GM18861 (cell line): ENCODE measurements around the gene DISP3.

Experiments
- ATAC-seq: cut with Tn5 transposase; IDR thresholded peaks from one replicate; pipeline ENCODE4 v1.9.1; 2021; ENCODE audit not compliant: unreplicated experiment

The DISP3 gene

DNA sequence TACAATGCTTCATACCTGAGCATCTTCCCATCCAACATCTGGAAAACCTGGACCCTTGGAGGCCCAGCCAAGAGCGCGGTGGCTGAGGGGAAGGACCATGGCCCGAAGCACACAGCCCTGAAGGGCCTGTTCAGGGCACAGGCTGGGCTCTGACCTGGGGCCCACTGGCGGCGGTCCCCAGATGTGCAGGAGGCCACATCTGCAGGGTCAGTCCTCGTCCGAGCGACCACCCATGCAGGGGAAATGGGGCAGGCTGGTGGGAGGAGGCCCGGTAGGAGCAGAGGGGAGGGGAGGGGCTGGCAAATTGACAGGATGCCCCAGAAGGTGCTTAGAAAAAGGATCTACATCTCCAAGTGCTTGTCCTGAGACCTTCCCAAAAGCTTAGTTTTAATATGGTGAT is 59.9 kb downstream of the DISP3 start:
- ATAC-seq: no peak

DNA sequence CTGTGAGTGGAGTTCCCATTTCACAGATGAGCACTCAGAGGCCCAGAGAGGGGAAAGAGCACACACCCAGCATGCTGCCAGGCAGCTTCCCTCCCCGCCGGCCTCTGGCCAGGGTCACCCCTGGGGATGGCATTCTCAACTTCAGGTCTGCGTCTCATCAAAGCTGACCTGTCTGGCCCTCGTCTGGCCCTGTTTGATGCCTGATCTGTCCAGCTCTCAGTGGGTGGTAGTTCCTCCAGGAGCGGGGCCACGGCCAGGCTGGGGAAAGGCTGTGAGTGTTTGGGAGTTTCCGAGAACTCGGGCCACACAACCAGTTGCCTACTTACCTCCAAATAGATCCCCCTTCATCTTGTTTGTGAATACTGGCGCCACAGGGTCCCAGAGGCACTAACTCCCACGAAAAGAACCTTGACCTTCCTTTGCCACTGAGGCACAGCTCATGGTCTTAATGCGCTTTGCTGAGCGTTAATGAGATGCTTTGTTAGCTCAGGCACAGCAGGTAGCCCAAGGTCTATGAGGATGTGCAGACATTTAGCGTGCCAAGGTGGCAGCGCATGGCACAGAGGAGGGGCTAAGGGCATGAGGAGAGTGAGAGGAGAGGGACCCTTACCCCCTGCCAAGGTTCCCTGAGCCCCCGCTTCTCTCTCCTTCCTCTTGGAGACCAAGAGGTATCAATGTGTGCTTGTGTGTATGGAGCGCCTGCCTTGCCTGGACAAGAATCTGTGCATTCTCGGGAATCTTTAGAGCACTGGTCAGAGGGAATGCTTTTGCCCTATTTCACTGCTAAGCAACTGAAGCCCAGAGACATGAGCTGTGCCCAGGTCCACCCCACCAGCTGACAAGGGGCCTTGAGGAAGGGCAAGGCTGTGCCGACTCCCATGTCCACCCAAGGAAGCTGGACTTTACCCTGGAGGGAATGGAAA is 61.2 kb downstream of the DISP3 start:
- no peak for ATAC-seq

DNA sequence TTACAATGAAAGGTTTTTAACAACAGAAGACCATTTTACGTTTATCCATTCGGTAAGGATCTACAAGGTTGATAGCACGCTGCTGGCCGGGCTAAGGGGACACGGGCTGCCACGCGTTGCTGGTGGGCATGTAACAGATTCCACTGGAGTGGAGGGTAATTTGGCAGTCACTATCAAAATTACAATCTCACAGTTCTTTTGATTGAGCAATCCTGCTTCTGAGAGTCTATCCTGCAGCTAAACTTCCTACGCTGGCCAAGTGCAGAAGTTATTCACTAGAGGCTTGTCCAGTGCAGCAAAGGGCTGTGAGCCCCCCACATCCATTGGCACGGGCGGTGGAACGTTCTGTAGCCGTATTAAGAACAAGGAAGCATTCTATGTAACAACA is 61.8 kb downstream of the DISP3 start:
- no peak for ATAC-seq

DNA sequence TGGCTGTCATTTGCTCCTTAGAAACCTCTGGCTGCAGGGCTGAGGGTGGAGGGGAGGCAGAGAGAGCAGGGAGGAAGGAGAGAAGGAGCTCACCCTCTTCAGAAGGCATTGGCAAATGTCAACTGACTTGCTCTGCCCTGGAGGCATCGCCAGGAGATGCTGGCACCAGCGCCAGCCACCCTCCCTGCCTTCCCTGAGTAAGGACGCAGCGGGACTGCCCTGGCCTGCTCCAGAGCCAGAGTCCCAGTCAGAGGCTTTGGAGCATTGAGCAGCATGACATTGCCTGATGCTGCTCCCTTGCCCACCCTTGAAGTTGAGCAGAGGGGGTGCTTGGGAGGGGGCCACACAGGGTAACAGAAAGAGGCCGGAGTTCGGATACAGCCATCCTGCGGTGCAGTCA is 62.3 kb downstream of the DISP3 start:
- ATAC-seq: no peak

DNA sequence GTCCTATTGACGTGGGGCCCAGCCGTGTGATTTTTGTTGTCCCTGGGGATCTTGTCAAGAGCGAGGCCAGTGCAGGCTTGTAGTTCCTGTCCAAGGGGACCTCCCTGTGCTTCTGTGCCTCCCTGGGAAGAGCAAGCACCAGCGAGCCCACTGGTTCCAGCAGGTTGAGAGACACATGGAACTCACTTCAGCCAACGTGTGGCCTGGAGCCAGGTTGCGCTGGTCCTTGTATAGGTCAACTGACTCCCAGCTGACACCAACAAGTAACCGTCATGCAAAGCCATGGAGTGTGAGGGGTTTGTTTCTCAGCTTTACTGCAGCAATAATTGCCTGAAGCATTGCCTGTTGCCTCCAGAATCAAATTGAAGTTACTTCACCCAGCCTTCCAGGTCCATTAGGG is 63.0 kb downstream of the DISP3 start:
- ATAC-seq: no peak

DNA sequence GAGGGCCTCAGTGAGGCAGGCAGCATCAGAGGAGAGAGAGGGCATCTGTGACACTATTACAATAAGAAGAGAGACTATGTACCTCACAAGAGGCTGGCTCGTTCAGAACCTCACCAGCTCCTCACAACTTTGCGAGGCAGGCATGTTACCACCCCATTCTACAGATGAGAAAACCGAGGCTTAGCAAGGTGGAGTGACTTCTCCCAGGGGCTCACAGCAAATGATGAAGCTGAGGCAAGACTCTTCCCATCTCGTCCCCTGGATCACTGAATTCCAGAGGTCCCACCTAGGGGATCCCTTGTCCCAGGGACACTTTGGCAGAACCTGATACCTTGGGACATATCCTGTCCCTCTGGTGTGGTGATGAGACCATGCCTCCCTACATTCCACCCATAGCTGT is 64.4 kb downstream of the DISP3 start:
- ATAC-seq: no peak

DNA sequence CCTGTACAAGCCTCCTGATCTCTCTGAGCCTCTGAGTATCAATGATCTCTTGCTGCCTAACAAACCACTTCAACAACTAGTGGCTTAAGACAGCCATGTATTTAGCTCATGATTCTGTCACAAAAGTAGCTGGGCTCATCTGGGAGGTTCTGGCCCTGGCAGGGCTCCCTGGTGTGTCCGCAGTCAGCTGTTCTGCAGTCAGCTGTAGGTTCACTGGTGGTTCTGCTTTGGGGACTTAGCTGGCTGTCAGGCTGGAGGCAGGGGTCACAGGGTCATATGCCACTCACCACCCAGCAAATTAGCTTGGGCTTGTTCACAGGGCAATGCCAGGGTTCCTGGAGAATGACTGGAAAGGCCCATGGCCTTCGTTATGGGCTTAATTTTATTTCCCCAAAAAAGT is 64.8 kb downstream of the DISP3 start:
- no peak for ATAC-seq

DNA sequence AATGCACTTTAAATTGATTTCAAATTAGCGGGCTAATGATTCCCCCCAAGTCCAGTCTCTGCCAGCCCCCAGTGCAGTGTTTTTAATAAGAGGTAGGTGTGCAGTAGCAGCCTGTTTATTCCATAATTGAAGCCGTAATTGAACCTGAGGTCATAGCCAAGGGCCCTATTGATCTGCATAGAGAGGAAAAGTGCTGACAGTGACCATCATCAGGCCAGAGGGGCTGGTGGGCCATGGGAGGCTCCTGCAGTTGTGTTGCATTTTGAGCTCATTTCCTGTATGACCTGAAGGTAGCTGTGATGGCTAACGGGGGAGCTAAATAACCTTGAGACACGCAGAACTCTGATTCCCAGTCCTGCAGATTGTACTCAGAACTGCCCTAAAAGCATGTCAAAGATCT is 67.5 kb downstream of the DISP3 start:
- no peak for ATAC-seq

DNA sequence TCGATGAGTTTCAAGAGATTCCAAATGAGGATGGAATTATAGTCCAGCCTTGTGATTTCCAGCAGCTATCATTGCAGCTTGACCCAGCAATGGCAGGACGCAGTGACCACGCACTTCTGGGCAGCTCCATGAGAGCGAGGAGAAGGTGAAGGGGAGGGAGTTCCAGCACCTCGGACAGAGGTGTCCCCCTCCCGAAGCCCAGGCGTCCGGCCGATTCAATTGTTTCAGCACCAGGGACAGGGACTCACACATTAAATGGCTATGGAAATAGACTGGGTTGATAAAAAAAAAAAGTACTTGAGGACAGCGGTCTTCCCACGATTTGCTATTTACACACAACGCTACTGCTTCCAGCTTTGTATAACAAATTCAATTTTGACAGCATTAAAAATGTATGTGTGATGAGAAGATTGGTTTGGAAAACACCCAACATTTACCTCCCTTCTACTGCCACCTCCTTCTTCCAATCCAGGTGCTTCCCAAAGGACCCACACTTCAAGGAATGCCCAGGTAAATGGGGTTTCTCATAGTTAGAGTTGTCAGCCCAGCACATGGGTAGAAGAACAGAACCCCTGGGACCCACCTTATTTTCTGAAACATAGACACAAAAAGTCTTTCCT is 71.8 kb downstream of the DISP3 start:
- no peak for ATAC-seq

DNA sequence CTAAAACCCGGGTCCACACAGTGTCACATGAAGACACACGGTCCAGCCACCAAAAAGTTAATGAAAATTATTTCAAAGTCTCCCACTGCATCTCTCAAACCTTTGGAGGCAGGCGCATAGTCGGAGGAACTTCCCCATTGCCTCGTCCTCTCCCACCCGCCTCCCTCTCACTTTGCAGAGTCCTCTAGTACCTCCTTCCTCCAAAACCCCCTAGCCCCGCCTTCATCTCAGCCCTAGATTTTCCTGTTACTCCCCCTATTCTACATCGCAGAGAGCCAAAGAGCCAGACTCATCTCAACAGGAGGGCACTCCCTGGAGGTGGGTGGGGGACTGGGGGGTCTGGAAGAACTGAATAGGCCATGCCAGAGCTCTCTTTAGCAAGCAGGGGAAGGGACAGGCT is 79.3 kb downstream of the DISP3 start:
- no peak for ATAC-seq

DNA sequence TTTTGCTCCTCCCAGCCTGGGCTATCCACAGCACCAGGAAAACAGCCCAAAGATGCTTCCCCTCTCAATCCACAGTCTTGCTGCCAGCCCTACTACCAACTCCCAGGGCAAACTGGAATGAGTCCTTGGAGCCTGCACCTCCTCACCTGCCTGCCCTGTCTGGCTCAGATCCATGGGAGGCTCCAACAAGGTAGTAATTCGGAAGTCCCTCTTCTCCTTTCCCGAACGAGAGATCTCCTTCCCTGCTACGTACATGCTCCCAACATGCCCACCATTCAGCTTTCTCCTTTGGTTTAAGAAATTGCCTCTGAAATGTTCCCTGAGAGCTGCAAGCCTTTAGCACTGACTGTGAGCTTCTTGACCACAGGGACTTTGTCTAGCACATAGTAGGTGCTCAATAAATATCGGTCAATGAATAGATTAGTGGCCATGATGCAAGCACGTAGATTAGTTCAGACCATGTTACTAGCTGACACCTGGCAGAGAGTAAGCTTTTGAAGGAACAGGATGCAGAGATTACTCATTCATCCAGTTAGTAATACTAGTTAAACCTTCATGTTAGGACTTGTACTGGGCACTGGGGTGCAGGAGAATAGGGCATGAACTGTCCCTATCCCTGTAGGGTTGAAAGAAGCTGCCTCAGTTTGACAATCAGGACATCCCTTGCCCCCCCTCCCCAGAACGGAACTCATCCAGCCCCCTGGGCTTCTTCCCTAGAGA is 80.1 kb downstream of the DISP3 start:
- ATAC-seq: no peak

DNA sequence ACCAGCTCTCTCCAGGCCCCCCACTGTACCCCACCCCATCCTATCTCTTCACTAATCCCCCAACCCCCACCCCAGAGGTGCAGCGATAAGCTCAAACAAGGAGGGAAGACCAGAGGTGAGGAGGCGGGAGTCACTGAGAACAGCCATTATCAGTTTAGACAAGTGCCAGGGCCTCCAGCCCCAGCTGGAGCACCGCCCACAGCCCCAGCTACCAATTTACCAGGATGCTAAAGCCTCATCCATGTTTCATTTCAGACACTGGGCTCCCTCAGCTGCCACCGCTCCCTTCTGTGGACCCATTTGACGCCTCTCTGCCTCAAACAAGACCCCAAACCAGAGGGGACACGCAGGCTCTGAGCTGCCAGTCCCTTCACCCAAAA is 80.6 kb downstream of the DISP3 start:
- ATAC-seq: no peak

DNA sequence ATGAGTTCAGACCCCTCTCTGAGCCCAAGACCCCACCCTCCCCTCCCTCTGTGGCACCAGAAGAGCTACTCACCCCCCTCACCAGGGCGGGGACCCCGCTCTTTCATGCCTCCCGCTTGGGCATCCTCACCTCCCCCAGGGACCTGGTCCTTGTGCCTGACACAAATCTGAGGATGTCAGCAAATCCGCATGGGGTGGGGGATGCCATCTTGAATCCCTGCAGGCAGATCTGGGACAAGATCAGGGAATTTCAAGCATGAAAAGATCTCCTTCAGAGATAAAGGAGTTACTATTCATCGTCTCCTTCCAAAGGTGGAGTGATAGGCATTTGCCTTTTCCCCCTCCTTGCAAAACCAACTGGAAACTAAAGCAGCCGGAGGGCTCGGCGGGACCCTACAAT is 81.1 kb downstream of the DISP3 start:
- no peak for ATAC-seq

DNA sequence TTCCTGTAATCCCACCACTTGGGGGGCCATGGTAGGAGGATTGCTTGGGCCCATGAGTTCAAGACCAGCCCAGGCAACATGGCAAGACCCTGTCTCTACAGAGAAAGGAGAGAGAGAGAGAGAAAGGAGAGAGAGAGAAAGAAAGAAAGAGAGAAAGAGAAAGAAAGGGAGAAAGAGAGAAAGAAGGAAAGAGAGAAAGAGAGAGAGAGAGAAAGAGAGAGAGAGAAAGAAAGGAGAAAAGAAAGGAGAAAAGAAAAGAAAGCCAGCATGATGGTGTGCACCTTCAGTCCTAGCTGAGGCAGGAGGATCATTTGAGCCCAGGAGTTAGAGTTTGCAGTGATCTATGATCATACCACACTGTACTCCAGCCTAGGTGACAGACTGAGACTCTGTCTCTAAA is 82.8 kb downstream of the DISP3 start:
- no peak for ATAC-seq

DNA sequence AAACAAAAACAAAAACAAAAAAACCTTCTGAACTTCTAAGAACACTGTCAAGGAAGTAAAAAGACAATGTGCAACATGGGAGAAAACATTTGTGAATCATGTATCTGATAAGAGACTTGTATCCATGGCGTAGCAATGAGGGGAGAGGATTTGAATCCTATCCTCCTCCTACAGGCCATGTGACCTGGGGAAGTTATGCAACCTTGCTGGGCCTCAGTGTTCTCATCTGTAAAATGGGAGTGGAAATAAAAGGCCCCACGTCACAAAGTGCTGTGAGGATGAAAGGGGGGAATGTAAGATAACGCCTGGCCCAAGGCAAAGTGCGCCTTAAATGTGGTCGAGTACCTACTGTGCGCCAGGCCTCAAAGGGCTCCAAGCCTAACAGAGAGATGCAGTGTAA is 83.7 kb downstream of the DISP3 start:
- no peak for ATAC-seq

DNA sequence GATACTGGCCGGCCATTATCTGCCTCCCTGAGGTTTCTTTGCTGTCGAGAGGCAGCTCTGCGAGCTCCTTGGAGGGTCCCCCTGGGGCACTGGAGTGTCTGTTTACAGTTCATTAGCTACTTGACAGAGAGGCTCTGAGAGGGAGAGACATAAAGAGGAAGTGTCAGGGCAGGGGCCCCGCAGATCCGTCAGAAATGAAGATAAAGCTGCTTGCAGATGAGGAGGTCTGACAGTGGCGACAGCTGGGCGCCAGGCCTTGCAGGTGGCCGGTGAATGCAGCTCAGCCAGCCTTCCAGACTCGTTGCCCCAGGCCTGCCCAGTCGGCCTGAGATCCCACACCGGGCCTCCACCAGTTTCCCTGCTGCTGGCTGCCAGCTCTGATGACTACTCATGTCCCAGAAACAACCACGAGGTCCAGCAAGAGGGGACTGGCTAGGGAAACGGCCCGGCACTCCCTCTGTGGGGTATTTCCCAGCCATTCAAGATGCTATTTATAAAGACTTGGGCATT is 84.7 kb downstream of the DISP3 start:
- ATAC-seq: no peak

DNA sequence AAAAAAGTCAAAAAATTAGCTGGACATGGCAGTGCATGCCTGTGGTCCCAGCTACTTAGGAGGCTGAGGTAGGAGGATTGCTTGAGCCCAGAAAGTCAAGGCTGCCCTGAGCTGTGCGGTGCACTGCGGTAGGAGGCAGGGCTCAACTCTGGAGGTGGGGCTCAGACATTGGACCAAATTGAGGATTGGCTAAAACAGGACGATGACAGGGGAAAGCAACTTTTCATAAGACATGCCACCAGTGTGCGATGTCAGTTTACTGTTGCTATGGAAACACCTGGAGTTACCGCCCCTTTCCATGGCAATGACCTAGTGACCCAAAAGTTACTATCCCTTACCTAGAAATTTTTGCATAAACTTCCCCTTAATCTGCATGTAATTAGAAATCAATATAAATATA is 85.3 kb downstream of the DISP3 start:
- no peak for ATAC-seq

DNA sequence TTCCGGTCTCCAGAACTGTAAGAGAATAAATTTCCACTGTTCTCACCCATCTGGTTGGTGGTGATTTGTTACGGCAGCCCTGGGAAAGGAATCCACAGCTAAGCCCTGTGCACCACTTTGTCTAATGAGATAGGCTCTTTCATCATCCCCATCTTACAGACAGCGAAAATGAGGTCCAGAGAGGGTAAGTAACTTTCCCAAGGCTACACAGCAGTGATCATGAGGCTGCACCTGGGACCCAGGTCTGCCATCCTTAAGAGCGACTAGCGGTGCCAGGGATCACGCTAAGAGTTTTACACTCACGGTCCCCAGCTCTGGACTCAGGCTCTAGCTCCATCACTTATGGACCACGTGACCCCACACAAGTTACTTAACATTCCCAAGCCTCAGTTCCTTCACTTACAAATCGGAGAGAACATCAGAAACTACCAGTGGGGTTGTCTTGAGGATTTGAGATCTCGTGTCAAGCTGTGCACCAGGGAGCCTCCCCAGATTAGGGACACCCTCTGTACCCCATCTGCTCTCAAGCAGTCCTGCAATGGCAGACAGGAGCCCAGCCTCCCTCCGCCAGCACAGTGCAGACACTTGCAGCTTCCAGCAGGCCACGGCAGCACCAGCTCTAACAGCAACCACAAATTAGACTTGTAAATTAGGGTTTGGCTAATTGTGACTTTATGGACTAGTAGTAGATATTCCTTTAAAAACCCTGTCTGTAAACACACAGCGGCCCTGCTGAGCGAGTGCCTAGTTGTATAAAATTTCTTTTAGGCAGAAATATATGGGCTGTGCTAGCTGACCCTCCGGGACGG is 87.3 kb downstream of the DISP3 start:
- no peak for ATAC-seq

DNA sequence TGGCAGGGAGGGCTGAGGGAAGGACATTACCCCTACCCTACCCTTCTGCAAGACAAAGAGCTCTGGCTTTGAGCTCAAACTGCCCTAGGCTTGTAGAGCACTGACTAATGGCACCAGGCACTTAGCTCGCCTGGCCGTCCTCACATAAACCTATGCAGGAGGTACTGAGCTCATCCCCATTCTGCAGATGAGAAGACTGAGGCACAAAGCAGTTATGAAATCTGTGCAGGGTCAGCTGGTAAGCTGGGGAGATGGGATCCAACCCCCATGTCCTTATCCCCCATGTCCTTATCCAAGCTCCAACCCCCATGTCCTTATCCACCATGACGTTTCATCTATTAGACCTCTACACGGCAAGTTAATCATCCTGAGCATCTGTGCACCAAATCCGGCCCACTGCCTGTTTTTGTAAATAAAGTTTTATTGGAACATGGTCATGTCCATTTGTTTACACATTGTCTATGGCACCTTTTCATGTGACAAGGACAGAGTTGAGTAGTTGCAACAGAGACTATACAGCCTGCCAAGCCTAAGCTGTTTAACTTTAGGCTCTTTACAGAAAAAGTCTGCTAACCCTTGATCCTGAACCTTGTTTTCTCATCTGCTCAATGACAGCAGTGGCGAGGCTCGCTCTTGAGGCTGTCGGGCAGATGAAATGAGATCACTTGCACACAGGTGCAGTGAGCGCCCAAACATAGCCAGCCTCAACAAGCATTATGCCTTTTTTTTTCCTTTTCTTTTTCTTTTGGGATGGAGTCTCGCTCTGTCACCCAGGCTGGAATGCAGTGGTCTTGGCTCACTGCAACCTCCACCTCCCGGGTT is 88.5 kb downstream of the DISP3 start:
- ATAC-seq: no peak

DNA sequence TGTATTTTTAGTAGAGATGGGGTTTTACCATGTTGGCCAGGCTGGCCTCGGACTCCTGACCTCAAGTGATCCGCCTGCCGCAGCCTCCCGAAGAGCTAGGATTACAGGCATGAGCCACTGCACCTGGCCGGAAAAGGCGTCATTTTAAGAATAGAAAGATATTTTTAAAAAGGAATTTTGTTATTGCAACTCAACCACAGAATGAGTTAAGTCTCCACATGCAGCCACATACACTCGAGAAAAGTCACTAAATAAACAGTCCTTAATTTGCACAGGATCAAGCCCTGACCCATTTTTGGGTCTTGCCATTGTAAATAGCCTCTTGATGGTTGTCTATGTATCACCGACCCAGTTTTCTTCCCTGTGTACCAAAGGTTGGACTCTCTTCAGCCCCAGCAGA is 89.7 kb downstream of the DISP3 start:
- ATAC-seq: no peak
